Activated naive CD4-positive, alpha-beta T cell treated with anti-CD3 and anti-CD28 coated beads for 36 hours (primary cell): ENCODE results near the gene PCBP3. TPM values are rescaled to one million over a fixed set of nuclear protein-coding genes. Genes with fewer than 3 reads are reported as not detected.

ENCODE experiments used
- CTCF ChIA-PET: fragments of 350-600 bp; sonication (Branson Sonifier 250); formaldehyde crosslinking; loops from one replicate; lab custom pipeline; 2021; ENCODE audit warnings: antibody characterized with exemption; lab: Charles Lee
- DNase-seq: peaks from one replicate; pipeline ENCODE4 v3.0.0-alpha.2; 2020
- H3K27ac Mint-ChIP-seq: one replicate; pipeline ENCODE4 v1.8.0; 2021; ENCODE audit warnings: mild to moderate bottlenecking, mixed read lengths
- H3K27me3 Mint-ChIP-seq: one replicate; pipeline ENCODE4 v1.8.0; 2021; ENCODE audit warnings: low read depth, mixed read lengths
- H3K36me3 Mint-ChIP-seq: one replicate; pipeline ENCODE4 v1.8.0; 2021; ENCODE audit warnings: low read depth, mixed read lengths
- H3K4me1 Mint-ChIP-seq: one replicate; pipeline ENCODE4 v1.8.0; 2021; ENCODE audit warnings: low read depth, mixed read lengths
- H3K4me3 Mint-ChIP-seq: one replicate; pipeline ENCODE4 v1.8.0; 2021; ENCODE audit warnings: mild to moderate bottlenecking, moderate library complexity, mixed read lengths
- H3K9me3 Mint-ChIP-seq: one replicate; pipeline ENCODE4 v1.8.0; 2021; ENCODE audit warnings: mixed read lengths
- intact Hi-C: fragments of 100-400 bp; cut with micrococcal nuclease; formaldehyde crosslinking; loops from one replicate; pipeline ENCODE4 v1.15.1; 2023
- total RNA-seq, 2 experiments: library from RNA; stranded (reverse); gene quantifications; one replicate each; pipeline ENCODE4 v1.2.3, GENCODE V29; 2021

PCBP3 gene
- total RNA-seq, 2 experiments from 2014 or later: 10.0 to 10.2 TPM

GRCh38 chr21:45927032-45927431 is 283.5 kb downstream of the PCBP3 start:
- intact Hi-C loops: no loop called here
- Mint-ChIP-seq H3K4me3 (no peak overlapping the region), H3K27me3 (no peaks in the 10 kb centered on the region), H3K36me3 (no peaks in the 10 kb centered on the region), H3K4me1 (peaks cover 19% of the 10 kb centered on the region), H3K9me3 (no peaks in the 10 kb centered on the region), H3K27ac (no peak overlapping the region)
- CTCF ChIA-PET: no interaction called here
- DNase-seq: no peak

- CTCF ChIA-PET: no interaction called here
- Mint-ChIP-seq H3K9me3 (no peaks in the 10 kb centered on the region), H3K4me3 (no peak overlapping the region), H3K27me3 (no peaks in the 10 kb centered on the region), H3K36me3 (no peaks in the 10 kb centered on the region), H3K4me1 (peaks cover 11% of the 10 kb centered on the region), H3K27ac (no peak overlapping the region)
- DNase-seq: no peak
- intact Hi-C loops: no loop called here
These were observed 284.6 kb downstream of the PCBP3 start for GRCh38 chr21:45927851-45928850.

- Mint-ChIP-seq H3K9me3 (no peaks in the 10 kb centered on the region), H3K27ac (no peak overlapping the region), H3K36me3 (no peaks in the 10 kb centered on the region), H3K27me3 (no peaks in the 10 kb centered on the region), H3K4me3 (no peak overlapping the region), H3K4me1 (peaks cover 7% of the 10 kb centered on the region)
- intact Hi-C loops: no loop called here
- CTCF ChIA-PET: no interaction called here
- no peak for DNase-seq
These were observed 285.9 kb downstream of the PCBP3 start for GRCh38 chr21:45929449-45929848.

- no peak for DNase-seq
- Mint-ChIP-seq H3K27ac (no peak overlapping the region), H3K36me3 (no peaks in the 10 kb centered on the region), H3K4me3 (no peak overlapping the region), H3K9me3 (no peaks in the 10 kb centered on the region), H3K4me1 (peaks cover 7% of the 10 kb centered on the region), H3K27me3 (no peaks in the 10 kb centered on the region)
- CTCF ChIA-PET: no interaction called here
- intact Hi-C loops: no loop called here
These were observed 286.8 kb downstream of the PCBP3 start for GRCh38 chr21:45930231-45930760.

- Mint-ChIP-seq H3K36me3 (no peaks in the 10 kb centered on the region), H3K27me3 (no peaks in the 10 kb centered on the region), H3K4me1 (peaks cover 7% of the 10 kb centered on the region), H3K9me3 (no peaks in the 10 kb centered on the region), H3K4me3 (no peak overlapping the region), H3K27ac (no peak overlapping the region)
- CTCF ChIA-PET: no interaction called here
- no peak for DNase-seq
- intact Hi-C loops: no loop called here
These were observed 287.3 kb downstream of the PCBP3 start for GRCh38 chr21:45930792-45931191.

- H3K27me3 Mint-ChIP-seq: no peaks in the 10 kb centered on the region
- H3K27ac Mint-ChIP-seq: no peak overlapping the region
- CTCF ChIA-PET: no interaction called here
- no peak for DNase-seq
- H3K36me3 Mint-ChIP-seq: no peaks in the 10 kb centered on the region
- no peaks in the 10 kb centered on the region for H3K9me3 Mint-ChIP-seq
- intact Hi-C loops: no loop called here
- peaks cover 7% of the 10 kb centered on the region for H3K4me1 Mint-ChIP-seq
- no peak overlapping the region for H3K4me3 Mint-ChIP-seq
These were observed 288.0 kb downstream of the PCBP3 start for GRCh38 chr21:45931397-45931969.

GRCh38 chr21:45932922-45933502 is 289.5 kb downstream of the PCBP3 start:
- Mint-ChIP-seq H3K4me3 (no peak overlapping the region), H3K27me3 (no peaks in the 10 kb centered on the region), H3K27ac (no peak overlapping the region), H3K36me3 (no peaks in the 10 kb centered on the region), H3K9me3 (no peaks in the 10 kb centered on the region), H3K4me1 (no peaks in the 10 kb centered on the region)
- CTCF ChIA-PET: interaction anchor here (0.7 kb wide), 1 partner anchor 312 kb away, joined by 4 read pairs; no protein-coding TSS in a partner anchor
- intact Hi-C loops: no loop called here
- peak; percentile 24 for DNase-seq

GRCh38 chr21:45934085-45934484 is 290.6 kb downstream of the PCBP3 start:
- Mint-ChIP-seq H3K27ac (no peak overlapping the region), H3K9me3 (no peaks in the 10 kb centered on the region), H3K4me1 (no peaks in the 10 kb centered on the region), H3K4me3 (no peak overlapping the region), H3K27me3 (no peaks in the 10 kb centered on the region), H3K36me3 (no peaks in the 10 kb centered on the region)
- intact Hi-C loops: no loop called here
- DNase-seq: no peak
- CTCF ChIA-PET: no interaction called here

- no peaks in the 10 kb centered on the region for H3K4me1 Mint-ChIP-seq
- H3K27me3 Mint-ChIP-seq: no peaks in the 10 kb centered on the region
- no peaks in the 10 kb centered on the region for H3K36me3 Mint-ChIP-seq
- intact Hi-C loops: no loop called here
- H3K4me3 Mint-ChIP-seq: no peak overlapping the region
- no peaks in the 10 kb centered on the region for H3K9me3 Mint-ChIP-seq
- CTCF ChIA-PET: no interaction called here
- no peak for DNase-seq
- H3K27ac Mint-ChIP-seq: no peak overlapping the region
These were observed 291.0 kb downstream of the PCBP3 start for GRCh38 chr21:45934554-45934953.

GRCh38 chr21:45935628-45936027 is 292.1 kb downstream of the PCBP3 start:
- CTCF ChIA-PET: no interaction called here
- Mint-ChIP-seq H3K4me3 (no peak overlapping the region), H3K27ac (no peak overlapping the region), H3K9me3 (no peaks in the 10 kb centered on the region), H3K27me3 (no peaks in the 10 kb centered on the region), H3K4me1 (no peaks in the 10 kb centered on the region), H3K36me3 (no peaks in the 10 kb centered on the region)
- intact Hi-C loops: no loop called here
- no peak for DNase-seq

- Mint-ChIP-seq H3K4me3 (no peak overlapping the region), H3K9me3 (no peaks in the 10 kb centered on the region), H3K4me1 (no peaks in the 10 kb centered on the region), H3K27ac (no peak overlapping the region), H3K36me3 (no peaks in the 10 kb centered on the region), H3K27me3 (no peaks in the 10 kb centered on the region)
- CTCF ChIA-PET: interaction anchor here (1.2 kb wide), 1 partner anchor 58 kb away, joined by 5 read pairs; no protein-coding TSS in a partner anchor
- intact Hi-C loops: no loop called here
- DNase-seq: no peak
These were observed 294.4 kb downstream of the PCBP3 start for GRCh38 chr21:45937721-45938452.

- CTCF ChIA-PET: no interaction called here
- Mint-ChIP-seq H3K27me3 (no peaks in the 10 kb centered on the region), H3K9me3 (no peaks in the 10 kb centered on the region), H3K36me3 (no peaks in the 10 kb centered on the region), H3K4me1 (no peaks in the 10 kb centered on the region), H3K27ac (no peak overlapping the region), H3K4me3 (no peak overlapping the region)
- DNase-seq: no peak
- intact Hi-C loops: no loop called here
These were observed 294.9 kb downstream of the PCBP3 start for GRCh38 chr21:45938453-45938755.
